H9 (cell line): ENCODE data around the gene PAXX. TPM values are rescaled to one million over a fixed set of nuclear protein-coding genes. Genes with fewer than 3 reads are reported as not detected.

ENCODE experiments used
- DNase-seq: peaks from one replicate; pipeline ENCODE4 v3.0.0-alpha.2; 2017
- H2AFZ ChIP-seq: one replicate; pipeline ENCODE4 v1.6.1; 2013; ENCODE audit warnings: mild to moderate bottlenecking, low read length, control low read depth, moderate library complexity
- H2AK5ac ChIP-seq: 2 replicates; pipeline ENCODE4 v1.6.1; 2013; ENCODE audit warnings: low read length, control low read depth, mixed read lengths; ENCODE audit not compliant: insufficient read length
- H2BK120ac ChIP-seq: one replicate; pipeline ENCODE4 v1.6.1; 2013; ENCODE audit warnings: low read depth, mild to moderate bottlenecking, low read length, control low read depth, inconsistent platforms; ENCODE audit not compliant: poor library complexity, severe bottlenecking
- H2BK12ac ChIP-seq: 2 replicates; pipeline ENCODE4 v1.6.1; 2013; ENCODE audit warnings: low read length, control low read depth, mixed read lengths, low read depth; ENCODE audit not compliant: insufficient read length
- H2BK15ac ChIP-seq: 2 replicates; pipeline ENCODE4 v1.6.1; 2013; ENCODE audit warnings: low read depth, low read length, control low read depth
- H2BK20ac ChIP-seq: one replicate; pipeline ENCODE4 v1.6.1; 2013; ENCODE audit warnings: low read depth, mild to moderate bottlenecking, low read length, control low read depth, inconsistent platforms; ENCODE audit not compliant: poor library complexity, severe bottlenecking
- H2BK5ac ChIP-seq: 2 replicates; pipeline ENCODE4 v1.6.1; 2013; ENCODE audit warnings: low read length, control low read depth, mixed read lengths; ENCODE audit not compliant: insufficient read length
- H3K14ac ChIP-seq: 2 replicates; pipeline ENCODE4 v1.6.1; 2013; ENCODE audit warnings: low read length, control low read depth; ENCODE audit not compliant: insufficient read depth
- H3K18ac ChIP-seq: 2 replicates; pipeline ENCODE4 v1.6.1; 2013; ENCODE audit warnings: low read depth, mild to moderate bottlenecking, mixed read lengths, low read length, control low read depth; ENCODE audit not compliant: insufficient read length
- H3K23ac ChIP-seq: 2 replicates; pipeline ENCODE4 v1.6.1; 2013; ENCODE audit warnings: low read length, control low read depth, mixed read lengths, low read depth; ENCODE audit not compliant: insufficient read length
- H3K23me2 ChIP-seq: 2 replicates; pipeline ENCODE4 v1.6.1; 2013; ENCODE audit warnings: low read depth, mild to moderate bottlenecking, mixed read lengths, low read length, control low read depth; ENCODE audit not compliant: insufficient read length, poor library complexity, severe bottlenecking
- H3K27ac ChIP-seq: 2 replicates; pipeline ENCODE4 v1.5.1; 2013; ENCODE audit warnings: low read length, control low read depth, mixed read lengths, low read depth; ENCODE audit not compliant: insufficient read length
- H3K27me3 ChIP-seq: 2 replicates; pipeline ENCODE4 v1.6.1; 2013; ENCODE audit warnings: low read length, control low read depth, inconsistent platforms; ENCODE audit not compliant: insufficient read depth
- H3K4ac ChIP-seq: 2 replicates; pipeline ENCODE4 v1.6.1; 2013; ENCODE audit warnings: low read depth, mild to moderate bottlenecking, control low read depth, inconsistent platforms, low read length, moderate library complexity
- H3K4me1 ChIP-seq: 2 replicates; pipeline ENCODE4 v1.6.1; 2013; ENCODE audit warnings: low read length, control low read depth, inconsistent platforms; ENCODE audit not compliant: insufficient read depth
- H3K4me2 ChIP-seq: 2 replicates; pipeline ENCODE4 v1.6.1; 2013; ENCODE audit warnings: low read length, control low read depth, mixed read lengths; ENCODE audit not compliant: insufficient read length, insufficient read depth
- H3K56ac ChIP-seq: 2 replicates; pipeline ENCODE4 v1.6.1; 2013; ENCODE audit warnings: low read depth, mild to moderate bottlenecking, mixed read lengths, low read length, control low read depth; ENCODE audit not compliant: insufficient read length
- H3K79me1 ChIP-seq: 2 replicates; pipeline ENCODE4 v1.6.1; 2013; ENCODE audit warnings: low read depth, mild to moderate bottlenecking, moderate library complexity, low read length, control low read depth, inconsistent platforms; ENCODE audit not compliant: insufficient read depth, poor library complexity, severe bottlenecking
- H3K79me2 ChIP-seq: 2 replicates; pipeline ENCODE4 v1.6.1; 2013; ENCODE audit warnings: low read length, control low read depth, inconsistent platforms; ENCODE audit not compliant: insufficient read depth
- H3K9ac ChIP-seq: 2 replicates; pipeline ENCODE4 v1.6.1; 2013; ENCODE audit warnings: low read length, control low read depth, mixed read lengths; ENCODE audit not compliant: insufficient read length; ENCODE audit errors: extremely low read depth
- H3K9me3 ChIP-seq: one replicate; pipeline ENCODE4 v1.6.1; 2013; ENCODE audit warnings: low read depth, low read length, inconsistent platforms; ENCODE audit not compliant: control insufficient read depth
- H3T11ph ChIP-seq: one replicate; pipeline ENCODE4 v1.6.1; 2013; ENCODE audit warnings: mild to moderate bottlenecking, low read length, control low read depth, inconsistent platforms
- H4K20me1 ChIP-seq: one replicate; pipeline ENCODE4 v1.6.1; 2013; ENCODE audit not compliant: control insufficient read depth, insufficient read length, insufficient read depth
- H4K5ac ChIP-seq: 2 replicates; pipeline ENCODE4 v1.6.1; 2013; ENCODE audit warnings: low read depth, mild to moderate bottlenecking, mixed read lengths, low read length, control low read depth; ENCODE audit not compliant: insufficient read length
- H4K8ac ChIP-seq: replicated peaks from 2 replicates; pipeline ENCODE4 v1.6.1; 2013; ENCODE audit warnings: low read length, control low read depth, mixed read lengths, low read depth; ENCODE audit not compliant: insufficient read length
- H4K91ac ChIP-seq: 2 replicates; pipeline ENCODE4 v1.6.1; 2013; ENCODE audit warnings: low read depth, mild to moderate bottlenecking, moderate library complexity, mixed read lengths, low read length, control low read depth; ENCODE audit not compliant: insufficient read length
- H3K27ac Mint-ChIP-seq, 3 experiments: 2 replicates in 2 of 3; 3 replicates in 1 of 3; pipeline ENCODE4 v1.8.0; 2020 to 2021; ENCODE audit warnings: mixed read lengths in 3 of 3, mild to moderate bottlenecking in 1 of 3, moderate library complexity in 1 of 3
- H3K27me3 Mint-ChIP-seq: 2 replicates; pipeline ENCODE4 v1.8.0; 2021; ENCODE audit warnings: low read depth, mild to moderate bottlenecking, moderate library complexity, mixed read lengths
- H3K36me3 Mint-ChIP-seq, 3 experiments: 2 replicates in 2 of 3; 3 replicates in 1 of 3; pipeline ENCODE4 v1.8.0; 2020 to 2021; ENCODE audit warnings: low read depth in 3 of 3, mixed read lengths in 3 of 3; ENCODE audit not compliant: insufficient read depth in 1 of 3
- H3K4me1 Mint-ChIP-seq, 2 experiments: 2 replicates each; pipeline ENCODE4 v1.8.0; 2020; ENCODE audit warnings: mixed read lengths in 2 of 2
- H3K4me3 Mint-ChIP-seq, 2 experiments: 2 replicates in 1 of 2; 3 replicates in 1 of 2; pipeline ENCODE4 v1.8.0; 2020 to 2021; ENCODE audit warnings: mild to moderate bottlenecking in 2 of 2, mixed read lengths in 2 of 2, moderate library complexity in 1 of 2
- H3K9me3 Mint-ChIP-seq, 2 experiments: 2 replicates in 1 of 2; 3 replicates in 1 of 2; pipeline ENCODE4 v1.8.0; 2020; ENCODE audit warnings: mild to moderate bottlenecking in 2 of 2, mixed read lengths in 2 of 2, moderate library complexity in 1 of 2
- WGBS: extraction: QIAGEN DNeasy Blood & Tissue Kit; methylation state at CpG from one replicate; pipeline ENCODE4 v1.1.7; 2013; ENCODE audit warnings: missing lambda C conversion rate, low lambda C conversion rate, mixed read lengths; ENCODE audit not compliant: insufficient read length; ENCODE audit errors: extremely low coverage; 5-methylcytosine and 5-hydroxymethylcytosine counted together
- total RNA-seq: library from RNA; stranded (reverse); gene quantifications from 2 replicates; pipeline ENCODE4 v1.2.1, GENCODE V29; 2021
- TF ChIP-seq, protein P1 (sequence below): fragments of 200-600 bp; sonication (generic); conservative IDR thresholded peaks from 3 replicates; pipeline ENCODE4 v1.8.0; 2021; ENCODE audit warnings: antibody characterized with exemption, mild to moderate bottlenecking

Gene PAXX
- total RNA-seq, 1 experiment from 2014 or later = 51.2 TPM

DNA sequence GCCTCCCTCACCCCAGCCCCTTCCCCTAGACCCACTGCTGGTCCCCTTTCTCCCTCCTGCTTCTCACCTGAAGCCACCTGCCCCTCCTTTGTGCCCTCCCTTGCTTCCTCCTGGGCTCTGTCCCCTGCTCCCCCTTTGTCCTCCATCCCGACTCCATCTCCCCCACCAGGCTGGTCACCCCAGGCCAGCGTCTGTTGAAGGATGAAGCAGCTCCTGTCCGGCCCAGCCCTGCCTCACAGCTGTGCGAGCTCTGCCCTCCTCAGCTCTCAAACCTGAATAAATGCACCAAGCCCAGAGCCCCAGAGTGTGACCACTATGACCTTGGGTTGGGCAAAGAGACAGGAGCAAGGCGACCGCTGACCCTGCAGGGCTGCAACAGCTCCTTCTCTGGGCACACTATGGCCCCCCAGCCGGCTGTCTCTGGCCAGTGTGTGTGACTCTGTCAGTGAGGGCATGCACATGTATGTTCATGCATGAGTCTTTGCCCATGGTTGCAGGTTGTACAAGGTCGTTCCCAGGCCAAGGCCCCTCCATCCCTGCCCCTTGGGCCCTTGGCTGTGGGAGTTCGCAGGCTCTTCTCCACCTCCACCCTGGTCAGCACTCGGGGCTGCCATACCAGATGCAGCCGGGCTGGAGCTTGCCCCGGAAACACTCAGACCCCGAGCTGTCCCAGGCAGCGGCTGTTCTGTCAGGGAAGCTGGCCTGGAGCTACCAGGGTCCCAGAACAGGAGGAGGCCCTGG is 36.9 kb upstream of the PAXX start:
- Mint-ChIP-seq H3K27me3 (peaks cover 8% of the 10 kb centered on the region), H3K4me1 (0 out of 4 replicates have a peak, but pooled peaks cover 0 to 2% of the 10 kb centered on the region in 2 experiments), H3K4me3 (no peak overlapping the region), H3K36me3 (no peaks in the 10 kb centered on the region; a peak in 1 of 7 replicates), H3K27ac (no peak overlapping the region), H3K9me3 (peaks cover 6% of the 10 kb centered on the region in 2 experiments; a peak in 4 of 5 replicates)
- Histone ChIP-seq H2BK20ac (no peak overlapping the region), H2BK120ac (no peak overlapping the region), H2BK5ac (no peak overlapping the region), H3K4ac (no peak overlapping the region), H3K4me2 (no peak overlapping the region), H3K4me1 (no peaks in the 10 kb centered on the region), H4K20me1 (peaks cover 2% of the 10 kb centered on the region), H3K23me2 (no peaks in the 10 kb centered on the region), H4K91ac (no peak overlapping the region), H3K9ac (no peak overlapping the region), H2BK15ac (no peak overlapping the region), H3K9me3 (no peaks in the 10 kb centered on the region), H3K79me2 (no peaks in the 10 kb centered on the region), H3K27me3 (no peaks in the 10 kb centered on the region), H2AK5ac (no peak overlapping the region), H2BK12ac (no peak overlapping the region), H3K79me1 (no peaks in the 10 kb centered on the region), H3K27ac (no peak overlapping the region), H3K18ac (no peak overlapping the region), H2AFZ (no peak overlapping the region), H3K56ac (no peak overlapping the region), H3K23ac (no peak overlapping the region), H4K8ac (no peak overlapping the region), H3K14ac (no peak overlapping the region; the same call in 1 of the 2 replicates), H3T11ph (no peak overlapping the region), H4K5ac (no peak overlapping the region)
- TF ChIP-seq, protein P1, sequence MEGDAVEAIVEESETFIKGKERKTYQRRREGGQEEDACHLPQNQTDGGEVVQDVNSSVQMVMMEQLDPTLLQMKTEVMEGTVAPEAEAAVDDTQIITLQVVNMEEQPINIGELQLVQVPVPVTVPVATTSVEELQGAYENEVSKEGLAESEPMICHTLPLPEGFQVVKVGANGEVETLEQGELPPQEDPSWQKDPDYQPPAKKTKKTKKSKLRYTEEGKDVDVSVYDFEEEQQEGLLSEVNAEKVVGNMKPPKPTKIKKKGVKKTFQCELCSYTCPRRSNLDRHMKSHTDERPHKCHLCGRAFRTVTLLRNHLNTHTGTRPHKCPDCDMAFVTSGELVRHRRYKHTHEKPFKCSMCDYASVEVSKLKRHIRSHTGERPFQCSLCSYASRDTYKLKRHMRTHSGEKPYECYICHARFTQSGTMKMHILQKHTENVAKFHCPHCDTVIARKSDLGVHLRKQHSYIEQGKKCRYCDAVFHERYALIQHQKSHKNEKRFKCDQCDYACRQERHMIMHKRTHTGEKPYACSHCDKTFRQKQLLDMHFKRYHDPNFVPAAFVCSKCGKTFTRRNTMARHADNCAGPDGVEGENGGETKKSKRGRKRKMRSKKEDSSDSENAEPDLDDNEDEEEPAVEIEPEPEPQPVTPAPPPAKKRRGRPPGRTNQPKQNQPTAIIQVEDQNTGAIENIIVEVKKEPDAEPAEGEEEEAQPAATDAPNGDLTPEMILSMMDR = no peak
- WGBS = no CpG with 5 or more reads among the region's 14 CpGs
- no peak for DNase-seq
